Colonic mucosa (tissue), 4 donors: ENCODE results near the gene SMIM23. TPM values are rescaled to one million over a fixed set of nuclear protein-coding genes. Genes with fewer than 3 reads are reported as not detected.

Experiments used
- DNase-seq: peaks from one replicate; pipeline ENCODE4 v3.0.0-alpha.2; 2020
- H3K27ac ChIP-seq: fragments of 200-600 bp; one replicate; pipeline ENCODE4 v1.8.0; 2021
- H3K27me3 ChIP-seq: fragments of 200-600 bp; one replicate; pipeline ENCODE4 v1.8.0; 2021
- H3K36me3 ChIP-seq: fragments of 200-600 bp; one replicate; pipeline ENCODE4 v1.8.0; 2021
- H3K4me1 ChIP-seq: fragments of 200-600 bp; one replicate; pipeline ENCODE4 v1.8.0; 2021; ENCODE audit warnings: mild to moderate bottlenecking
- H3K4me3 ChIP-seq: fragments of 200-600 bp; one replicate; pipeline ENCODE4 v1.8.0; 2021
- H3K9ac ChIP-seq, 2 donors: one replicate each; pipeline ENCODE4 v1.7.0; 2013; ENCODE audit warnings: control low read depth in 2 of 2, low read depth in 2 of 2, low read length in 2 of 2
- H3K9me3 ChIP-seq: fragments of 200-600 bp; one replicate; pipeline ENCODE4 v1.8.0; 2021
- CTCF ChIP-seq: fragments of 200-600 bp; IDR thresholded peaks from one replicate; pipeline ENCODE4 v1.8.0; 2022; ENCODE audit warnings: antibody characterized with exemption, mild to moderate bottlenecking
- intact Hi-C: fragments of 100-400 bp; cut with DNase I; formaldehyde crosslinking; loops from one replicate; pipeline ENCODE4 v1.14.1; 2022
- total RNA-seq, 2 donors: library from RNA; stranded (reverse); fragmentation: NEBNext Ultra II Directional in 1 of 2; extraction: Animal tissue kit (Norgen Biotek cat#: 25700) in 1 of 2; gene quantifications; one replicate each; pipeline ENCODE4 v1.2.1, GENCODE V29; 2021
- donor health status: healthy.
- donor health status: DM: no; HTN: no; CAD: no.
- donor health status: DM: no; HTN: no; CAD: no.

The SMIM23 gene
- total RNA-seq, 2 donors from 2014 or later = not detected

- DNase-seq = no peak
- Histone ChIP-seq H3K27ac (no peak overlapping the region), H3K36me3 (no peaks in the 10 kb centered on the region), H3K9ac (no peak overlapping the region), H3K4me1 (no peaks in the 10 kb centered on the region), H3K9me3 (no peaks in the 10 kb centered on the region), H3K27me3 (no peaks in the 10 kb centered on the region), H3K4me3 (no peak overlapping the region)
- no peak for TF ChIP-seq CTCF
- intact Hi-C loops = no loop called here
These were observed 36.3 kb upstream of the SMIM23 start for GRCh38 chr5:171749365-171749764.

DNA sequence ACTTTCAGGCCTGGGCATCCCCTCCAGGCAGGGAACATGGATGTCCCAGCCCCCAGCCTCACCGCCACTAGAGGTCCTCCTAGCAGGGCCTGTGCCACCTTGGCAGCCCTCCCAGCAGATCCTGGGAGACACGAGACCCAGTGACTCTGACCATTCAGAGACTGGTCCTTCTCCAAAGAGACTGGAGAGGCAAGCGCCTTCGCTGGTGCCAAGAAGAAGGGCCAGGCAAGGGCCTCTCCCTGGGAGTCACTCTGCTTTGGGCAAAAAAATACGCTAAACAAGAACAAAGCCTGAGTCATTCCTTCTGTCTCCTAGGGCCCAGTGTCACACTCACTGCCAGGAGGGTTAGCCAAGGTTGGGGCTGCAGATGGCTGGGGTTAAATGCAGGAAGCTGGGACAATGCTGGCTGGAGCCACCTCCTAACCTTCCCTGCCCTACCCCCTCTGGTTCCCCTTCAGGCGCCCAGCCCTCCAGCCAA, 35.3 kb upstream of the SMIM23 start:
- intact Hi-C loops = no loop called here
- H3K27me3 ChIP-seq = no peaks in the 10 kb centered on the region

GRCh38 chr5:171755354-171755821, 30.2 kb upstream of the SMIM23 start:
- H3K27ac ChIP-seq = no peak overlapping the region
- intact Hi-C loops = no loop called here
- no peak overlapping the region for H3K4me3 ChIP-seq
- no peak for DNase-seq
- H3K27me3 ChIP-seq = no peaks in the 10 kb centered on the region
- no peak overlapping the region for H3K9ac ChIP-seq
- no peaks in the 10 kb centered on the region for H3K4me1 ChIP-seq
- TF ChIP-seq CTCF = no peak
- H3K9me3 ChIP-seq = no peaks in the 10 kb centered on the region
- H3K36me3 ChIP-seq = no peaks in the 10 kb centered on the region

More for the DNA sequence above, 35.3 kb upstream of the SMIM23 start:
- no peak for TF ChIP-seq CTCF
- DNase-seq = peak; percentile 21
- no peak overlapping the region for H3K9ac ChIP-seq
- no peak overlapping the region for H3K27ac ChIP-seq
- no peaks in the 10 kb centered on the region for H3K4me1 ChIP-seq
- no peak overlapping the region for H3K4me3 ChIP-seq
- no peaks in the 10 kb centered on the region for H3K9me3 ChIP-seq
- no peaks in the 10 kb centered on the region for H3K36me3 ChIP-seq

DNA sequence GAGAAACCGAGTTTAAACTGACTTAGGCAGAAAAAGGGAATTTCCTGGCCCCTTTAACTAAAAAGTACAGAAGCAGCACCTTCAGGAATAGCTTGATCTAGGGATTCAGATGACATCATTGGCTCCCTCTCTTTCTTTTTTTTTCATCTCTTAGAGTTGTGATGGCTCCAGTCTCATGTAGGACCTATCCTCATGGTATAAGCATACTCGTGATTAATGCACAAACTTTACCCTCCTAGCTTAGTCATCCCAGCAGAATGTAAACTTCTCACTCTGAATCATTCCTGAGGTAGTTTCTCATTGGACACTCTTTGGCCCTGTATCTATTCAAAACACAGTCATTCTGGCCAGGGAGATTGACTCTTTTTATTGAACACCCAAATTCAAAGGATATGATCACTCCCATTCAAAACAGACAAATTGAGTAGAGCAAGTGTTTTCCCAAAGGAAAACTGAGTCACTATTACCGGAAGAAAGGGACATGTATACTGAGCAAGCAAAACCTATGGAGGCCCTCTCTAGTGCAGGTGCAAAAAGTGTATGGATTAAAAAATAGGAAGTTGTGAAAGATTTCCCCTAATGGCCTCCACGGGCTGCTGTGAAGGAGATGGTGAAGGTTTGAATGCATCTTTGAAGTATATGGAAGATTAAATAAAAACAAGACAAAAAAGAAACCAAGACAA, 27.6 kb upstream of the SMIM23 start:
- Histone ChIP-seq H3K4me1 (no peaks in the 10 kb centered on the region), H3K9ac (no peak overlapping the region), H3K9me3 (no peaks in the 10 kb centered on the region), H3K36me3 (no peaks in the 10 kb centered on the region), H3K4me3 (no peak overlapping the region), H3K27ac (no peak overlapping the region), H3K27me3 (no peaks in the 10 kb centered on the region)
- no peak for TF ChIP-seq CTCF
- DNase-seq = no peak
- intact Hi-C loops = no loop called here

DNA sequence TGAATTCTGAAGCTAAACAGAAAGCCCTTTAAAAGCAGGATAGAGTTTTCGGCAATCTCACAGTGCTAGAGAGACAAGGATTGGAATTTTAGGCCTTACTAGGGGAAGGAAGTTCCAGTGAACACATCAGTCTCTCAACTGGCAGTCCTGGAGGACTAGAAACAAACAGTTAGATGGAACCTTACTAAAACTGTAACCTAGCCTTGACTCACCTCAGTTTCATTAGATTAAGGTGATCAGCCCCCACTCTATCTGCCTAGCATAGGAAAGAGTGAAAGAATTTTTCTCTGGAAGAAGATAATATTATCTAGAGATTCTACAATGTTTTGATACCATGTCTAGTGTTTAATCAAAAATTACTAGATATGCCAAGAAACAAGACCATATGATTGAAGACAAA, 25.8 kb upstream of the SMIM23 start:
- no peak for TF ChIP-seq CTCF
- H3K4me3 ChIP-seq = no peak overlapping the region
- H3K4me1 ChIP-seq = no peaks in the 10 kb centered on the region
- no peak overlapping the region for H3K9ac ChIP-seq
- DNase-seq = no peak
- H3K27ac ChIP-seq = no peak overlapping the region
- no peaks in the 10 kb centered on the region for H3K9me3 ChIP-seq
- no peaks in the 10 kb centered on the region for H3K36me3 ChIP-seq
- H3K27me3 ChIP-seq = no peaks in the 10 kb centered on the region
- intact Hi-C loops = no loop called here
